HG02759 (cell line): Measurements from ENCODE around the gene ALDH1L1.

Experiments used
- ATAC-seq: cut with Tn5 transposase; IDR thresholded peaks from one replicate; pipeline ENCODE4 v1.9.1; 2021; ENCODE audit warnings: mild to moderate bottlenecking, moderate library complexity; ENCODE audit not compliant: unreplicated experiment

The ALDH1L1 gene

GRCh38 chr3:126197343-126197742, 17.0 kb upstream of the ALDH1L1 start:
- no peak for ATAC-seq

GRCh38 chr3:126194713-126195305, 14.4 kb upstream of the ALDH1L1 start:
- ATAC-seq, result no peak

GRCh38 chr3:126191246-126191645, 10.9 kb upstream of the ALDH1L1 start:
- no peak for ATAC-seq

- ATAC-seq, result no peak
Observed at GRCh38 chr3:126187920-126188319, 7.5 kb upstream of the ALDH1L1 start.

- ATAC-seq, result no peak
Observed at GRCh38 chr3:126186749-126187148, 6.4 kb upstream of the ALDH1L1 start.

GRCh38 chr3:126186271-126186670, 5.9 kb upstream of the ALDH1L1 start:
- no peak for ATAC-seq

- ATAC-seq, result no peak
Observed at GRCh38 chr3:126184465-126185000, 4.1 kb upstream of the ALDH1L1 start.

GRCh38 chr3:126181398-126181725, 976 bp upstream of the ALDH1L1 start:
- ATAC-seq, result no peak

- ATAC-seq, result no peak
Observed at GRCh38 chr3:126179825-126180476, 435 bp downstream of the ALDH1L1 start.

- ATAC-seq, result no peak
Observed at GRCh38 chr3:126170073-126170777, 10.2 kb downstream of the ALDH1L1 start.

- ATAC-seq, result no peak
Observed at GRCh38 chr3:126167566-126167965, 12.8 kb downstream of the ALDH1L1 start.

- no peak for ATAC-seq
Observed at GRCh38 chr3:126166009-126166408, 14.4 kb downstream of the ALDH1L1 start.

- no peak for ATAC-seq
Observed at GRCh38 chr3:126161309-126161708, 19.1 kb downstream of the ALDH1L1 start.

- ATAC-seq, result no peak
Observed at GRCh38 chr3:126160243-126161210, 19.9 kb downstream of the ALDH1L1 start.

GRCh38 chr3:126159476-126159875, 20.9 kb downstream of the ALDH1L1 start:
- no peak for ATAC-seq

GRCh38 chr3:126158912-126159454, 21.4 kb downstream of the ALDH1L1 start:
- no peak for ATAC-seq

- no peak for ATAC-seq
Observed at GRCh38 chr3:126158016-126158911, 22.1 kb downstream of the ALDH1L1 start.

- ATAC-seq, result no peak
Observed at GRCh38 chr3:126157083-126157768, 23.2 kb downstream of the ALDH1L1 start.

- ATAC-seq, result no peak
Observed at GRCh38 chr3:126156468-126156867, 23.9 kb downstream of the ALDH1L1 start.
